GM12801 (cell line): ENCODE results near the gene CTU2.

Source experiments
- TF ChIP-seq, protein P1 (sequence below): IDR thresholded peaks from one replicate; pipeline ENCODE4 v1.5.1; 2011; ENCODE audit warnings: control low read depth; ENCODE audit not compliant: insufficient read length; ENCODE audit errors: extremely low read depth

CTU2 gene

DNA sequence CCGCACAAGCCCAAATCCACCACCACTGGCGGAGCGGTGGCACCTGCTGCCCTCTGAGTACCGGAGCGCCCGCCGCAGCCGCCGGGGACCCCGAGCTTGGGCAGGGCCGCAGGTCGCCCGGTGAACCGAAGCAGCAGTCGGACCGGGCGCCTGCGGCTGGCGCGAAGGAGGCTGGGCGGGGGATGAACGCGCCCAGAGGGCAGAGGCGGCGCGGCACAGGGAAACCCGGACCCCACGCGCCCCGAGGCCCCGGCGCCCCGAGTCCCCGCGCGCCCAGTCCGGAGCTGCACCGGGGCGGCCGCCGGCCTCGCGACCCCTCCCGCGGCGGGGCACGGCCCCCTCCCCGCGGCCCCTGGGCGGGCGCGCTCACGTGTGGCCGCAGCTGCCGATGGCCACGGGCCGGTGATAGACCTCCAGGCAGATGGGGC is 488 bp upstream of the CTU2 start:
- TF ChIP-seq, protein P1, sequence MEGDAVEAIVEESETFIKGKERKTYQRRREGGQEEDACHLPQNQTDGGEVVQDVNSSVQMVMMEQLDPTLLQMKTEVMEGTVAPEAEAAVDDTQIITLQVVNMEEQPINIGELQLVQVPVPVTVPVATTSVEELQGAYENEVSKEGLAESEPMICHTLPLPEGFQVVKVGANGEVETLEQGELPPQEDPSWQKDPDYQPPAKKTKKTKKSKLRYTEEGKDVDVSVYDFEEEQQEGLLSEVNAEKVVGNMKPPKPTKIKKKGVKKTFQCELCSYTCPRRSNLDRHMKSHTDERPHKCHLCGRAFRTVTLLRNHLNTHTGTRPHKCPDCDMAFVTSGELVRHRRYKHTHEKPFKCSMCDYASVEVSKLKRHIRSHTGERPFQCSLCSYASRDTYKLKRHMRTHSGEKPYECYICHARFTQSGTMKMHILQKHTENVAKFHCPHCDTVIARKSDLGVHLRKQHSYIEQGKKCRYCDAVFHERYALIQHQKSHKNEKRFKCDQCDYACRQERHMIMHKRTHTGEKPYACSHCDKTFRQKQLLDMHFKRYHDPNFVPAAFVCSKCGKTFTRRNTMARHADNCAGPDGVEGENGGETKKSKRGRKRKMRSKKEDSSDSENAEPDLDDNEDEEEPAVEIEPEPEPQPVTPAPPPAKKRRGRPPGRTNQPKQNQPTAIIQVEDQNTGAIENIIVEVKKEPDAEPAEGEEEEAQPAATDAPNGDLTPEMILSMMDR = no peak

DNA sequence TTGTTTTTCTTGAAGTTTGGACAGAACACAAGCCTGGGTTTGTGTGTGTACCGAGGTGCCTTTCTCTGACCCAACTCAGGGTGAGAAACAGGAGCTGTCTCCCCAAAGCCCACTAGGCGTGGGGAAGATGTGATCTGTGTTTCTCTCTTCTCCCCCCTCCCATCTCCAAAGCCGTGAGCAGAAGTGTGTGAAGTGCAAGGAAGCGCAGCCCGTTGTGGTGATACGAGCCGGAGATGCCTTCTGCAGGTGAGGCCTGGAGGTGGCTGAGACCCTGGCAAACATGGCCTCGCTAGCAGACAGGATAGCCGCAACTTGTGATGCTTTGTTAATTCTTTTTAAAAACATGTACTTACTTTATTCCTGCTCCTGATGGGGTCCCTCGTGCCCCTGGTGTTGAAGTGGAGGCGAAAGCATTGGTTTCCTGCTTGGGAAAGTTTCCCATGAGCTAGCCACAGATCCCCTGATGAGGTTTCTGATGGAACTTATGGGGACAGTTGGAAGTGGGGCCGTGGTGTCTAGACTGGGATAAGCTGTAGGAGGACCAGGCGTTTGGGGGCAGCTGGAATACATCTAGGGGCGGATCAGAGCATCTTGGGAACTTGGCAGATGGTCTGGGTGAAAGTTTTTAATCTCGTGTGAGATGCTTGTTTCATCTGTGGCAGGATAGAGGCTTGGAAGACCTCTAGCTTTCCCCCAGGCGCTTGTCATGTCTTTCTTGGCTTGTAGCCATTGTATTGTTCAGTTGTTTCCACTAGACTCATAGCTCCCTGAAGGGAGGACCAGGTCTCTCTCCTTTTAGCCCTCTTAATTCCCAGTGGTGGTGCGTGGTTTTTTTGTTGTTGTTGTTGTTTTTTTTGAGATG is 893 bp downstream of the CTU2 start:
- TF ChIP-seq, protein P1 = no peak

DNA sequence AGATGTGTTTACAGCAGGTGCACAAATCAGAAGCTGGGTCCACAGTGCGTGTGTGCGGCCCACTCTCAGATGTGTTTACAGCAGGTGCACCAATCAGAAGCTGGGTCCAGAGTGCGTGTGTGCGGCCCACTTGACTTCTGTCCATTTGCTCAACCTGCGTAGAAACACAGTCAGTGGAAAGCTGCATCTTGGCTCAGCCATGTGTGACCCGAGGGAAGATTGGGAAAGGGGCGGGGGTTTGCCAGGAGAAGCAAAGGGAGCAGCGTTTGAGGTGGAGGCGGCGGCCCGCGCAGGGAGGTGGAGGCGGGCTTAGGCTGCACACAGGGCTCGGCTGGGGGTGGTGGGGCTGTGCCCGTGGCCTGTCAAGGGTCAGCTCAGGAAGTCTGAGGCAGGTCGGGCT is 4.3 kb downstream of the CTU2 start:
- TF ChIP-seq, protein P1 = no peak

DNA sequence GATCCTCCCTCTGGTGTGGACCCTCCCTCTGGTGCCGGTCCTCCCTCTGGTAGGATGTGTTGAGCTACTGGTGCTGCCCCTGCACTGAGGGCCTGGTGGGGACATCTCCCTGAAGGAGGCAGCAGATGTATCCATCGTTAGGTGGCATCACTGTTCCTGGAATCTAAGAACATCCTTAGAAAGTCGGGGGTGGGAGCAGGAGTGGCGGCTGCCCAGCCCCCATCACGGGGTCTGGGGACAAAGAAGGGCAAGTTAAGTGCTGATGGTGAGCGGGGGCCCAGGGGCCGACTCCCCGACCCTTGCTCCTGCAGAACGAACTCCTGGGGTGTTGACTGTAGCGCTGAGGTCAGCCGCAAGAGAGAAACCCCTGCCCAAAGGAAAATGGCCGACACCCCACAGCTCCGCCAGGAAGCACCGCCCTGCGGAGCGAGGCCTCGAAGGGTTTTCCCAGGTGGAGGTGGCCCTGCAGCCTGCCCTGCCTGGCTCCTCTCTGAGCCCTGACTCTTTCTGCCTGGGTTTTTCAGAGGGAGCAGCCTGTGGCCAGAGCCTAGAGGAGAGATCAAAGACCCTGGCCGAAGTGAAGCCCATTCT is 5.5 kb downstream of the CTU2 start:
- TF ChIP-seq, protein P1 = no peak

DNA sequence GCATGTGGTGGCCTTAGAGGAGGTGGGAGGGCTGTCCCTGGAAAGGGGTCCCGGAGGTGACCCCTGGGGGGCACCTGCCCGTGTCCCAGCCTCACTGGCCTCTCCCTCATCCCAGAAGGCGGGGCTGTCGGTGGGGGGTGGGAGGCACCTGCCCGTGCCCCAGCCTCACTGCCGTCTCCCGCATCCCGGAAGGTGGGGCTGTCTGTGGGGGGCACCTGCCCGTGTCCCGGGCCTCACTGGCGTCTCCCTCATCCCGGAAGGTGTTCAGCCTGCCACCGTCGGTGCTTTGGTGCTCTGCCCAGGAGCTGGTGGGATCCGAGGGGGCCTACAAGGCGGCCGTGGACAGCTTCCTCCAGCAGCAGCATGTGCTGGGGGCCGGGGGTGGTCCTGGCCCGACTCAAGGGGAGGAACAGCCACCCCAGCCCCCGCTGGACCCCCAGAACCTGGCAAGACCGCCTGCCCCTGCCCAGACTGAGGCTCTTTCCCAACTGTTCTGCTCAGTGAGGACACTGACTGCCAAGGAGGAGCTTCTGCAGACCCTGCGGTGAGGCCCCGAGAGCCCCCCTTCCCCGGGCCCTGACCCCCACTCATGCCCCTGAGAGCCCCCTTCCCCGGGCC is 6.2 kb downstream of the CTU2 start:
- TF ChIP-seq, protein P1 = no peak

DNA sequence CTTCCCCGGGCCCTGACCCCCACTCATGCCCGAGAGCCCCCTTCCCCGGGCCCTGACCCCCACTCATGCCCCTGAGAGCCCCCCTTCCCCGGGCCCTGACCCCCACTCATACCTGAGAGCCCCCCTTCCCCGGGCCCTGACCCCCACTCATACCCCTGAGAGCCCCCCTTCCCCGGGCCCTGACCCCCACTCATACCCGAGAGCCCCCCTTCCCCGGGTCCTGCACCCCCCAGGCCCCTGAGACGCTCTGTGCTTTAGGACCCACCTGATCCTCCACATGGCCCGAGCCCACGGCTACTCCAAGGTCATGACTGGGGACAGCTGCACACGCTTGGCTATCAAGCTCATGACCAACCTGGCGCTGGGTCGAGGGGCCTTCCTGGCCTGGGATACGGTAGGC is 6.8 kb downstream of the CTU2 start:
- TF ChIP-seq, protein P1 = no peak
